Ectodermal cell (in vitro differentiated cells): ENCODE results near the gene EXOC7.

Experiments
- H3K27ac ChIP-seq: 2 replicates; pipeline ENCODE4 v1.7.0; 2013; ENCODE audit warnings: mild to moderate bottlenecking, low read depth, low read length; ENCODE audit not compliant: insufficient read depth, poor library complexity, severe bottlenecking
- H3K27me3 ChIP-seq: 2 replicates; pipeline ENCODE4 v1.7.0; 2013; ENCODE audit warnings: mild to moderate bottlenecking, low read length; ENCODE audit not compliant: insufficient read depth, control insufficient read depth, poor library complexity, severe bottlenecking
- H3K36me3 ChIP-seq: one replicate; pipeline ENCODE4 v1.7.0; 2013; ENCODE audit warnings: low read length; ENCODE audit not compliant: control insufficient read depth, insufficient read depth
- H3K4me1 ChIP-seq: one replicate; pipeline ENCODE4 v1.7.0; 2013; ENCODE audit warnings: low read length; ENCODE audit not compliant: control insufficient read depth, insufficient read depth
- H3K4me3 ChIP-seq: 2 replicates; pipeline ENCODE4 v1.7.0; 2013; ENCODE audit warnings: low read depth, low read length, control low read depth; ENCODE audit not compliant: insufficient read depth
- H3K9me3 ChIP-seq: 2 replicates; pipeline ENCODE4 v1.7.0; 2013; ENCODE audit warnings: mild to moderate bottlenecking, low read length, moderate library complexity; ENCODE audit not compliant: control insufficient read depth
- WGBS, 2 experiments: methylation state at CpG; one replicate each; pipeline ENCODE4 v1.1.7; 2013; ENCODE audit warnings: missing lambda C conversion rate in 2 of 2; 5-methylcytosine and 5-hydroxymethylcytosine counted together

The EXOC7 gene

GRCh38 chr17:76146053-76146851 is 42.7 kb upstream of the EXOC7 start:
- H3K9me3 ChIP-seq: no peaks in the 10 kb centered on the region
- no peak overlapping the region for H3K4me3 ChIP-seq
- peaks cover 22% of the 10 kb centered on the region for H3K27me3 ChIP-seq
- peaks cover 26% of the 10 kb centered on the region for H3K4me1 ChIP-seq
- 93 to 94% methylated on average over 22 of the region's 22 CpGs for WGBS, 2 experiments
- no peak overlapping the region for H3K27ac ChIP-seq
- no peaks in the 10 kb centered on the region for H3K36me3 ChIP-seq

- H3K9me3 ChIP-seq: no peaks in the 10 kb centered on the region
- H3K4me1 ChIP-seq: peaks cover 31% of the 10 kb centered on the region
- H3K36me3 ChIP-seq: no peaks in the 10 kb centered on the region
- H3K27ac ChIP-seq: no peak overlapping the region
- no peak overlapping the region for H3K4me3 ChIP-seq
- H3K27me3 ChIP-seq: peaks cover 29% of the 10 kb centered on the region
- 76 to 78% methylated on average over 25 of the region's 25 CpGs for WGBS, 2 experiments
These were observed 41.9 kb upstream of the EXOC7 start for GRCh38 chr17:76145231-76146052.

- no peak overlapping the region for H3K27ac ChIP-seq
- WGBS, 2 experiments: 72% methylated on average over 6 of the region's 6 CpGs
- H3K4me3 ChIP-seq: no peak overlapping the region
- H3K27me3 ChIP-seq: peaks cover 53% of the 10 kb centered on the region
- no peaks in the 10 kb centered on the region for H3K9me3 ChIP-seq
- peaks cover 44% of the 10 kb centered on the region for H3K4me1 ChIP-seq
- H3K36me3 ChIP-seq: no peaks in the 10 kb centered on the region
These were observed 39.0 kb upstream of the EXOC7 start for GRCh38 chr17:76142585-76143041.

GRCh38 chr17:76142039-76142584 is 38.5 kb upstream of the EXOC7 start:
- Histone ChIP-seq H3K36me3 (no peaks in the 10 kb centered on the region), H3K9me3 (no peaks in the 10 kb centered on the region), H3K27ac (peak overlapping the region; percentile 68), H3K27me3 (peaks cover 58% of the 10 kb centered on the region), H3K4me1 (peaks cover 49% of the 10 kb centered on the region), H3K4me3 (peak overlapping the region; percentile 46)
- WGBS, 2 experiments: 25 to 26% methylated on average over 10 of the region's 10 CpGs

- Histone ChIP-seq H3K27ac (peak within 1 kb of the TSS; percentile 68), H3K4me1 (peaks cover 56% of the 10 kb centered on the region), H3K27me3 (peaks cover 65% of the 10 kb centered on the region), H3K4me3 (peak within 1 kb of the TSS; percentile 46), H3K9me3 (no peaks in the 10 kb centered on the region), H3K36me3 (no peaks in the 10 kb centered on the region)
- WGBS, 2 experiments: 1% methylated on average over 59 of the region's 59 CpGs
These were observed 37.8 kb upstream of the EXOC7 start, which contains the start of gene FOXJ1 for GRCh38 chr17:76141212-76142038. FOXJ1 (minus strand) TSS chr17:76141245; CDS start chr17:76140395, 850 bp downstream.

- H3K4me1 ChIP-seq: peaks cover 63% of the 10 kb centered on the region
- peak overlapping the region; percentile 46 for H3K4me3 ChIP-seq
- peaks cover 72% of the 10 kb centered on the region for H3K27me3 ChIP-seq
- H3K27ac ChIP-seq: no peak overlapping the region
- WGBS, 2 experiments: 1 to 2% methylated on average over 24 of the region's 24 CpGs
- H3K9me3 ChIP-seq: no peaks in the 10 kb centered on the region
- no peaks in the 10 kb centered on the region for H3K36me3 ChIP-seq
These were observed 37.1 kb upstream of the EXOC7 start for GRCh38 chr17:76140661-76141211.

GRCh38 chr17:76139801-76140660 is 36.4 kb upstream of the EXOC7 start:
- peak overlapping the region; percentile 46 for H3K4me3 ChIP-seq
- WGBS, 2 experiments: 2 to 3% methylated on average over 75 to 78 of the region's 78 CpGs
- peaks cover 79% of the 10 kb centered on the region for H3K27me3 ChIP-seq
- no peaks in the 10 kb centered on the region for H3K9me3 ChIP-seq
- peak overlapping the region; percentile 63 for H3K27ac ChIP-seq
- peaks cover 70% of the 10 kb centered on the region for H3K4me1 ChIP-seq
- no peaks in the 10 kb centered on the region for H3K36me3 ChIP-seq

GRCh38 chr17:76138896-76139752 is 35.5 kb upstream of the EXOC7 start:
- H3K4me1 ChIP-seq: peaks cover 76% of the 10 kb centered on the region
- WGBS, 2 experiments: 10 to 12% methylated on average over 15 of the region's 15 CpGs
- H3K27ac ChIP-seq: peak overlapping the region; percentile 73
- no peaks in the 10 kb centered on the region for H3K36me3 ChIP-seq
- H3K4me3 ChIP-seq: peak overlapping the region; percentile 46
- H3K9me3 ChIP-seq: no peaks in the 10 kb centered on the region
- H3K27me3 ChIP-seq: peaks cover 88% of the 10 kb centered on the region
